ENCODE results near the gene CTH. TPM values are rescaled to one million over a fixed set of nuclear protein-coding genes. Genes with fewer than 3 reads are reported as not detected.

The CTH gene
- total RNA-seq = 0.98 and 1.0 TPM in 2 replicates

DNA sequence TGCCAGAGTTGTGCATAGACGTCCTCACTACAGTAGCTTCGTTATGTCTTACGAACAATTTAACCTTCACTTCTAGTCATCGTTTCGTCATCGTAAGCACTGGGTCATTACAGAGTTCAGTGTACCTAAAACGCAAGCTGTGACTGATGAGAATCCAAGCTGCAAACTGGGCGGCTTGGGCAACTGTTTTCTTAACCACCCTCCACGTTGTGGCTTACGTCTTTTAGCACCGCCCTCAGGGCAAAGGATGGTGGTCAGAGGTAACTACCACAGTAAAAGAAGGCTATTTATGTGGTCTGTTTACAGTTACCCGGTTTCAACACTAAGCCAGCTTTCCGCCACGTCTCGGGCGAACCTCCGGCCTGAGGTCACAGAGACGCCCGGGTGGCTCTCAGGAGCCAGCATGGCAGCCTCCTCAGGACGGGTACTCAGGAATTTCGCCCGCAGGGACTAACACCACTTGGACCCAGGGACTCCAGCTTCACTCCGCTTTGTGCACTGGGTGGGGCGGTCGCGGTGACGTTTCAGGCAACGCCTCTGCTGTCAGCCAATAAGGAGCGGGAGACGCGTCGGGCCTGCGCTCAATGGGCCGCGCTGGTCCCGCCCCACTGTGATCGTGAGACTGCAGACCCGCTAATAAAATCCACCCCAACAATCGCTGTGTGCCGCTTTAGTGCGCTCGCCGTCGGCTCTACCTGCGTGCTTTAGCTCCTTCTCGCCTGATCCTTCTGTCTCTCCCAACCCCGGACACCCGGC is at the start of gene CTH:
Gene CTH, plus strand, starts transcription at position 665 of the 756 bp plus-strand sequence. CDS start 148 bp downstream, outside the sequence.

Other genes starting within 250 kb of the CTH start
- gene LRRC40, start 205.7 kb upstream of the CTH start, total RNA-seq = 15.7 and 22.4 TPM in 2 replicates
- 98.5 and 116 TPM in 2 replicates for gene SRSF11, start 189.9 kb upstream of the CTH start, total RNA-seq
- gene ANKRD13C, start 56.5 kb upstream of the CTH start, total RNA-seq = 26.1 and 28.2 TPM in 2 replicates